ENCODE data around the gene APBA1. TPM values are rescaled to one million over a fixed set of nuclear protein-coding genes. Genes with fewer than 3 reads are reported as not detected.

Gene APBA1
- total RNA-seq, 1 experiment from 2014 or later, result 1.8 TPM

DNA sequence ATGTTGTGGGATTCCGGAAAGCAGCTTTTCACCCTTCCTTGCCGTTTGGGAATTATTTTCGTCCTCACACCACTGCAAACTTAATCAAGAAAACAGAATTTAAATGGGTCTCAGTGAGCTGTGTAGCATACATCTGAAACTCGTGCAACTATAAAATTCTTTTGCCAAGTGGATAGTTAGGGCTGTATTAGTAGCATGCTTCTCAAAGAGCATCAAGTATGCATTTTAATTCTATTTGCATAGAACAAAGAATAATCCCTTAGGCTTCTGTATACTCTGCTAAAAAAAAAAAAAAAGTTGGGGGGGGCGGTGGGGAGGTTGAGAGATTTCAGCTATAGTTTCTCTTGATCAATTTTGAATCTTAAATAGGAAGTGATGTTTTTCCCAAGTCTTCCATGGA lies 11.8 kb upstream of the APBA1 start:
- Mint-ChIP-seq H3K4me3 (no peak overlapping the region), H3K4me1 (0 out of 4 replicates have a peak, but pooled peaks cover 0 to 3% of the 10 kb centered on the region in 2 experiments), H3K9me3 (no peaks in the 10 kb centered on the region), H3K27me3 (ENCODE audit: low read depth) (no peaks in the 10 kb centered on the region), H3K27ac (no peak overlapping the region), H3K36me3 (ENCODE audit: insufficient read depth in 1 of 3, low read depth in 3 of 3) (no peaks in the 10 kb centered on the region)
- no peak overlapping the region for H2BK12ac ChIP-seq (ENCODE audit: insufficient read length, low read depth, low read length)
- TF ChIP-seq CTCF (conservative IDR thresholded peaks at IDR 0.05), result no peak
- H3K27ac ChIP-seq (ENCODE audit: insufficient read length, low read depth, low read length), result no peak overlapping the region
- H4K8ac ChIP-seq (replicated peaks; ENCODE audit: insufficient read length, low read depth, low read length), result no peak overlapping the region
- no peak overlapping the region for H3K4ac ChIP-seq (ENCODE audit: low read depth, low read length)
- no peaks in the 10 kb centered on the region for H3K79me2 ChIP-seq (ENCODE audit: insufficient read depth, low read length)
- H3K4me1 ChIP-seq (ENCODE audit: insufficient read depth, low read length), result no peaks in the 10 kb centered on the region
- H3T11ph ChIP-seq (ENCODE audit: low read length), result no peak overlapping the region
- no peak overlapping the region for H3K23ac ChIP-seq (ENCODE audit: insufficient read length, low read depth, low read length)
- H3K27me3 ChIP-seq (ENCODE audit: insufficient read depth, low read length), result no peaks in the 10 kb centered on the region
- no peak overlapping the region for H2BK120ac ChIP-seq (ENCODE audit: low read depth, low read length, poor library complexity, severe bottlenecking)
- no peak overlapping the region for H3K14ac ChIP-seq (ENCODE audit: insufficient read depth, low read length)
- H3K9me3 ChIP-seq (ENCODE audit: control insufficient read depth, low read depth, low read length), result no peaks in the 10 kb centered on the region
- no peak overlapping the region for H2BK15ac ChIP-seq (ENCODE audit: low read depth, low read length)
- H3K23me2 ChIP-seq (ENCODE audit: insufficient read length, low read depth, low read length, poor library complexity, severe bottlenecking), result no peaks in the 10 kb centered on the region
- H3K4me2 ChIP-seq (ENCODE audit: insufficient read depth, insufficient read length, low read length), result no peak overlapping the region
- DNase-seq, result no peak
- H4K5ac ChIP-seq (ENCODE audit: insufficient read length, low read depth, low read length), result no peak overlapping the region
- H2BK20ac ChIP-seq (ENCODE audit: low read depth, low read length, poor library complexity, severe bottlenecking), result no peak overlapping the region
- no peaks in the 10 kb centered on the region for H4K20me1 ChIP-seq (ENCODE audit: control insufficient read depth, insufficient read depth, insufficient read length)
- H2AFZ ChIP-seq (ENCODE audit: low read length), result no peak overlapping the region
- no peak overlapping the region for H4K91ac ChIP-seq (ENCODE audit: insufficient read length, low read depth, low read length)
- no peak overlapping the region for H3K56ac ChIP-seq (ENCODE audit: insufficient read length, low read depth, low read length)
- H3K79me1 ChIP-seq (ENCODE audit: insufficient read depth, low read depth, low read length, poor library complexity, severe bottlenecking), result no peaks in the 10 kb centered on the region
- WGBS (ENCODE audit: extremely low coverage, insufficient read length, low lambda C conversion rate), result no CpG with 5 or more reads among the region's 5 CpGs
- H2BK5ac ChIP-seq (ENCODE audit: insufficient read length, low read length), result no peak overlapping the region
- no peak overlapping the region for H3K18ac ChIP-seq (ENCODE audit: insufficient read length, low read depth, low read length)
- no peak overlapping the region for H2AK5ac ChIP-seq (ENCODE audit: insufficient read length, low read length)
- H3K9ac ChIP-seq (ENCODE audit: extremely low read depth, insufficient read length, low read length), result no peak overlapping the region

Data from H9 (cell line).